HFFc6 (cell line): ENCODE data around the gene KRT79. TPM values are rescaled to one million over a fixed set of nuclear protein-coding genes. Genes with fewer than 3 reads are reported as not detected.
"Not testable (repeated sequence)": the region's sequence is repeated elsewhere in the genome, so short reads cannot be mapped to it uniquely, and the experiment has no call there.

Experiments used
- DNase-seq: peaks from one replicate; pipeline ENCODE4 v3.0.0-alpha.2; 2018
- H3K27ac Mint-ChIP-seq: 2 replicates; pipeline ENCODE4 v1.8.0; 2020; ENCODE audit warnings: mild to moderate bottlenecking, mixed read lengths
- H3K27me3 Mint-ChIP-seq: 2 replicates; pipeline ENCODE4 v1.8.0; 2021; ENCODE audit warnings: mild to moderate bottlenecking, moderate library complexity, mixed read lengths; ENCODE audit not compliant: insufficient read depth
- H3K36me3 Mint-ChIP-seq: 2 replicates; pipeline ENCODE4 v1.8.0; 2021; ENCODE audit warnings: low read depth, mixed read lengths
- H3K4me1 Mint-ChIP-seq: 2 replicates; pipeline ENCODE4 v1.8.0; 2020; ENCODE audit warnings: low read depth, mixed read lengths
- H3K4me3 Mint-ChIP-seq: 2 replicates; pipeline ENCODE4 v1.8.0; 2020; ENCODE audit warnings: mild to moderate bottlenecking, moderate library complexity, mixed read lengths
- H3K9me3 Mint-ChIP-seq: 2 replicates; pipeline ENCODE4 v1.8.0; 2020; ENCODE audit warnings: mild to moderate bottlenecking, mixed read lengths
- total RNA-seq, 6 experiments: library from RNA; stranded (reverse); fragmentation: NEBNext Ultra II Directional; extraction: Animal tissue kit (Norgen Biotek cat#: 25700); gene quantifications; 2 replicates in 1 of 6; 3 replicates in 5 of 6; pipeline ENCODE4 v1.2.3, GENCODE V29; 2021
- TF ChIP-seq, protein P1 (sequence below): fragments of 200-600 bp; sonication (generic); IDR thresholded peaks from 2 replicates; pipeline ENCODE4 v1.5.0; 2021; ENCODE audit warnings: antibody characterized with exemption, mild to moderate bottlenecking

The KRT79 gene
- total RNA-seq, 6 experiments from 2014 or later, result not detected

DNA sequence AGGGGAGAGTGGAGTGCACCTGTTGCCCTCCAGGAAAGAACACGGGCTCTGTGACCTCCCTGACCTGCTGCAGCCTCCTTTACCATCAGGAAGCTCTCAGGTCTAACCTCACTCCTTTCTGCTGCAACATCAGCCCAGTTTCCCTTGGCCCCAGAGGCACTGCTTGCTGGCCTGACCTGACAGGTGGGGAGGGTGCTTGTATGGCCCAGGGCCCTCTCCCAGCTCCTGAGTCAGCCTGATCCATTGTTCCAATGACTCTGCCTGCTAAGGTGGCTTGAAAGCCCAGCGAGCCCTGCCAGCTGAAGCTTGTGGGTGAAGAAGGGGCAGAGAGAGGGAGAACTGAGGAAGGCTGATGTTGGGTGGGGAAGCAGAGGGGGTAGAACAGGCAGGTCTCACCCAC, 27.9 kb upstream of the KRT79 start:
- no peak for DNase-seq
- H3K36me3 Mint-ChIP-seq, result no peaks in the 10 kb centered on the region

DNA sequence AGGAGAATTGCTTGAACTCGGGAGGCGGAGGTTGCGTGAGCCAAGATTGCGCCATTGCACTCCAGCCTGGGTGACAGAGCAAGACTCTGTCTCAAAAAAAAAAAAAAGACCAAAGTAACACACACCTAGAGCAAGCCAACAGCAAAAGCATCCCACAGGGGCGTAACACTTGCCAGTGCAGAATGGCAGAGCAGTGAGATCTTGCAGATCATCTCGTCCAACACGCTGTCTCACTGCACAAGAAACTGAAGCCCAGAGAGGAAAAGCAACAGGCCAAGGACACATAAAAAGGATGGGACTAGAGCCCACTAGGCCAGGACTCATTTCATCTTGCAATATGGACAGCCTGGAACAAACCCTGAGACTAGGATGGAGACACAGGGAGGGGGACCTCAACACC, 27.4 kb upstream of the KRT79 start:
- TF ChIP-seq, protein P1, sequence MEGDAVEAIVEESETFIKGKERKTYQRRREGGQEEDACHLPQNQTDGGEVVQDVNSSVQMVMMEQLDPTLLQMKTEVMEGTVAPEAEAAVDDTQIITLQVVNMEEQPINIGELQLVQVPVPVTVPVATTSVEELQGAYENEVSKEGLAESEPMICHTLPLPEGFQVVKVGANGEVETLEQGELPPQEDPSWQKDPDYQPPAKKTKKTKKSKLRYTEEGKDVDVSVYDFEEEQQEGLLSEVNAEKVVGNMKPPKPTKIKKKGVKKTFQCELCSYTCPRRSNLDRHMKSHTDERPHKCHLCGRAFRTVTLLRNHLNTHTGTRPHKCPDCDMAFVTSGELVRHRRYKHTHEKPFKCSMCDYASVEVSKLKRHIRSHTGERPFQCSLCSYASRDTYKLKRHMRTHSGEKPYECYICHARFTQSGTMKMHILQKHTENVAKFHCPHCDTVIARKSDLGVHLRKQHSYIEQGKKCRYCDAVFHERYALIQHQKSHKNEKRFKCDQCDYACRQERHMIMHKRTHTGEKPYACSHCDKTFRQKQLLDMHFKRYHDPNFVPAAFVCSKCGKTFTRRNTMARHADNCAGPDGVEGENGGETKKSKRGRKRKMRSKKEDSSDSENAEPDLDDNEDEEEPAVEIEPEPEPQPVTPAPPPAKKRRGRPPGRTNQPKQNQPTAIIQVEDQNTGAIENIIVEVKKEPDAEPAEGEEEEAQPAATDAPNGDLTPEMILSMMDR, result no peak
- H3K9me3 Mint-ChIP-seq, result no peaks in the 10 kb centered on the region
- no peak overlapping the region for H3K4me3 Mint-ChIP-seq
- peaks cover 13% of the 10 kb centered on the region for H3K4me1 Mint-ChIP-seq
- no peaks in the 10 kb centered on the region for H3K36me3 Mint-ChIP-seq
- DNase-seq, result no peak
- no peak overlapping the region for H3K27ac Mint-ChIP-seq
- H3K27me3 Mint-ChIP-seq, result peaks cover 7% of the 10 kb centered on the region

More for the DNA sequence above, 27.9 kb upstream of the KRT79 start:
- Mint-ChIP-seq H3K4me3 (no peak overlapping the region), H3K27ac (no peak overlapping the region), H3K9me3 (no peaks in the 10 kb centered on the region), H3K4me1 (peaks cover 13% of the 10 kb centered on the region), H3K27me3 (peaks cover 5% of the 10 kb centered on the region)
- TF ChIP-seq, protein P1, result no peak

DNA sequence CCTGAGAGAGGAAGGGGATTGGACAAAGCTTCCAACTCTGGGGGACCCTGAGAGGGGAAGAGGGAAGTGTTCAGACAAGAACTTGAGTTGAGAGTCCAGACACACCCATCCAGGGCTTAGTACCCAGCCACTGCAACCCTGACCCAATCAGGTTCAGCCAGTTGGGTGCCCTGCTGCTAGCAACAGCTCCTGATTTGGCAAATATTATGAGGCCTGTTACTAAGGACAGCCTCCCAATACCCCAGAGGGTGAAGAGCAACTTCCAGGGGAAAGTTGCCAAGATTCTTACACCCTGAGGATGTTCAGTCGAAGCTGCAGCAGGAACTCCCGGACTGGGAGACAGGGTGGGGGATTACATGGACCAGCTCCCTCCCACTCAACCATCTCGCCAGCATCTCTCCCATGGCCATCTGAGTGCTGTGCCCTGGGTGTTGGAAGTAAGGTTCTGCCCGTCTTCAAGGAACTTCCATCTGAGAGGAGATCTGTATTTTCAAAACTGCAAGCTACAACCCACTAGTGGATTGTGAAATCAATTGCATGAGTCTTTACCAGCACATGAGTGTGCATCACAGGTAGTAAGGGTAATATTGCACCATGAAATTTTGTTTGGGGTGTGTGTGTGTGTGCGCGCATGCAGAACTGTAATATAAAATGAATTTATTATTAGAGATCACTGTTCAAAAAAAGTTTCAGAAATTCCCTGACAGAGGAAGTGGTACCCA, 26.2 kb upstream of the KRT79 start:
- Mint-ChIP-seq H3K27ac (peak overlapping the region; percentile 81), H3K9me3 (no peaks in the 10 kb centered on the region), H3K4me3 (no peak overlapping the region), H3K4me1 (peaks cover 13% of the 10 kb centered on the region), H3K36me3 (no peaks in the 10 kb centered on the region), H3K27me3 (peaks cover 7% of the 10 kb centered on the region)
- TF ChIP-seq, protein P1, result no peak
- peak; percentile 88 for DNase-seq

DNA sequence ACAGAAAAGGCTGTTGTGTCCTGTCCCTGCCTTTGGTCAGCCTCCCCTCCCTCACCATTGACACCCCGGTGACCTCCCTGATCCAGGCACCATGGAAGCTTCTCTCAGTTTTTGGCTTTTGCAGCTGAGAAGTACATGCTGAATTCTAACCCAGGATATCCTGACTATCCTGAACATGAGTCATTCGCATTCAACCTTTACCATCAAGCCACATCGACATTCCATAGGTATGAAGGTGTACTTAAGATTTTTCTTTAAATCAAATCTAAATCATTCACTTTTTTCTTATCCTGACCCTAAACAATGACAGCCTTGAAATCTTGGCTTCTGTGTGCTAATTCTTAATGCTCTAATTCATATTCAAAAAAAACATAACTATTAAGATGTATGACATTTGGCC, 23.4 kb upstream of the KRT79 start:
- Mint-ChIP-seq H3K4me3 (no peak overlapping the region), H3K4me1 (peaks cover 13% of the 10 kb centered on the region), H3K27ac (no peak overlapping the region), H3K27me3 (peaks cover 25% of the 10 kb centered on the region), H3K36me3 (no peaks in the 10 kb centered on the region), H3K9me3 (no peaks in the 10 kb centered on the region)
- no peak for DNase-seq
- TF ChIP-seq, protein P1, result no peak

DNA sequence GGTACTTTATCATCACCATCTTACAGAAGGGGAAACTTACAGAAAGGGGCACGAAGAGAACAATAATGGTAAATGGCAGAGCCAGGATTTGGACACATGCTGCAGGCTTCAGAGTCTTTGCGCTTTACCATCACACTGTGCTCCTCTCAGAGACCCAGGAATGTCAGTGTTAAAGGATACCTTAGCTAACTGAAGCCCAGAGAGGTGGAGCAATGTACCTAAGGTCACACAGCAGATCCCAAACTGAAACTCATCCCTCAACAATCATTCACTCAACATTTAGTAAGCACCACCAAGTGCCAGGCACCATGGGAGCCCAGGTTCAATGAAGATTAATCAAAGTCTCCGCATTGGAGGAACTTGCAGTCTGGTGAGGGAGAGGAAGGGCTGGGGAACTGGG, 22.7 kb upstream of the KRT79 start:
- no peak for DNase-seq
- no peak overlapping the region for H3K27ac Mint-ChIP-seq
- TF ChIP-seq, protein P1, result no peak
- no peaks in the 10 kb centered on the region for H3K9me3 Mint-ChIP-seq
- no peaks in the 10 kb centered on the region for H3K36me3 Mint-ChIP-seq
- peaks cover 31% of the 10 kb centered on the region for H3K27me3 Mint-ChIP-seq
- peaks cover 13% of the 10 kb centered on the region for H3K4me1 Mint-ChIP-seq
- no peak overlapping the region for H3K4me3 Mint-ChIP-seq

DNA sequence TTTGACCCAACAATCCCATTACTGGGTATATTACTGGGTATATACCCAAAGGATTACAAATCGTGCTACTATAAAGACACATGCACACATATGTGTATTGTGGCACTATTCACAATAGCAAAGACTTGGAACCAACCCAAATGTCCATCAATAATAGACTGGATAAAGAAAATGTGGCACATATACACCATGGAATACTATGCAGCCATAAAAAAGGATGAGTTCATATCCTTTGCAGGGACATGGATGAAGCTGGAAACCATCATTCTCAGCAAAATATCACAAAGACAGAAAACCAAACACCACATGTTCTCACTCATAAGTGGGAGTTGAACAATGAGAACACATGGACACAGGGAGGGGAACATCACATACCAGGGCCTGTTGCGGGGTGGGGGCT, 22.0 kb upstream of the KRT79 start:
- not testable (repeated sequence) for H3K4me3 Mint-ChIP-seq, DNase-seq, H3K27ac Mint-ChIP-seq, H3K36me3 Mint-ChIP-seq, H3K9me3 Mint-ChIP-seq
- Mint-ChIP-seq H3K4me1 (peaks cover 13% of the 10 kb centered on the region), H3K27me3 (peaks cover 38% of the 10 kb centered on the region)
